Bone marrow (tissue), 2 donors: ENCODE results near the gene HAP1.
A peak's percentile ranks its signal among the peaks of the same experiment; 100 is the strongest.

ENCODE experiments used
- DNase-seq, 2 donors: peaks; one replicate each; lab custom pipeline; 2025; lab: John Stamatoyannopoulos, UW

Gene HAP1

GRCh38 chr17:41763327-41763726, 28.9 kb upstream of the HAP1 start:
- DNase-seq = no peak

- DNase-seq = no peak
These were observed 28.4 kb upstream of the HAP1 start for GRCh38 chr17:41762841-41763240.

- DNase-seq = no peak
These were observed 27.9 kb upstream of the HAP1 start for GRCh38 chr17:41762391-41762790.

- no peak for DNase-seq
These were observed 26.4 kb upstream of the HAP1 start for GRCh38 chr17:41760878-41761277.

- no peak for DNase-seq
These were observed 24.2 kb upstream of the HAP1 start for GRCh38 chr17:41758601-41759000.

GRCh38 chr17:41754066-41754465, 19.6 kb upstream of the HAP1 start:
- no peak for DNase-seq

- no peak for DNase-seq
These were observed 16.8 kb upstream of the HAP1 start for GRCh38 chr17:41751288-41751687.

- DNase-seq = no peak
These were observed 16.4 kb upstream of the HAP1 start for GRCh38 chr17:41750862-41751261.

GRCh38 chr17:41748275-41748674, 13.8 kb upstream of the HAP1 start:
- DNase-seq = no peak

GRCh38 chr17:41741709-41742108, 7.3 kb upstream of the HAP1 start:
- no peak for DNase-seq

- no peak for DNase-seq
These were observed 6.1 kb upstream of the HAP1 start for GRCh38 chr17:41740506-41740905.

- no peak for DNase-seq
These were observed 5.4 kb upstream of the HAP1 start for GRCh38 chr17:41739661-41740352.

- DNase-seq = no peak
These were observed 4.3 kb upstream of the HAP1 start for GRCh38 chr17:41738801-41739112.

- DNase-seq = peak; percentile 57 to 73
These were observed 3.8 kb upstream of the HAP1 start for GRCh38 chr17:41738077-41738800.

- DNase-seq = no peak
These were observed 3.2 kb upstream of the HAP1 start for GRCh38 chr17:41737680-41738023.

GRCh38 chr17:41736983-41737679, 2.7 kb upstream of the HAP1 start:
- DNase-seq = no peak

- DNase-seq = no peak
These were observed 1.3 kb upstream of the HAP1 start for GRCh38 chr17:41735744-41736143.

GRCh38 chr17:41734949-41735313, 488 bp upstream of the HAP1 start:
- no peak for DNase-seq

GRCh38 chr17:41733348-41734138, 900 bp downstream of the HAP1 start:
- DNase-seq = no peak

GRCh38 chr17:41731836-41732235, 2.6 kb downstream of the HAP1 start:
- no peak for DNase-seq

- DNase-seq = no peak
These were observed 4.0 kb downstream of the HAP1 start for GRCh38 chr17:41730479-41730878.

GRCh38 chr17:41728056-41728455, 6.4 kb downstream of the HAP1 start:
- DNase-seq = no peak

GRCh38 chr17:41725134-41725533, 9.3 kb downstream of the HAP1 start:
- no peak for DNase-seq
